Measurements from ENCODE around the gene ADAMTS3.
A peak's percentile ranks its signal among the peaks of the same experiment; 100 is the strongest.

Gene ADAMTS3

DNA sequence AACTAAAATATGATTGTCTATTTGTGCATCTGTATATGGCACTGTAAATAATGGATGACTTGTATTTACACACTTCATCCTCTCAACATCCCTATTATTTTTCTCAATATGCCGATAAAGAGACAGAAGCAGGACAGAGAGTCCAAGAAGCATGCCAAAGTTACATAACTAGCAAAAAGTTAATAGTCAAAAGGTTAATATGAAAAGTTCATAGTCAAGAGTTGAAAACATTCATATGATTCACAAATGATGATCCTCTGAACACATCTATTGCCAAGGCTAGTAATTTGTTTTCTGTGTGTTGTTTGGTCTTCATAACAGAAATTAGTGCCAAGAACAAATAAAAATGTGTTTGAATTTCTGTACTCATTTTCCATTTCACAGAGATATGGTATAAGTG is 231.0 kb downstream of the ADAMTS3 start:
- H2AFZ ChIP-seq (ENCODE audit: low read length), result no peak overlapping the region
- no peaks in the 10 kb centered on the region for H3K9me3 ChIP-seq (ENCODE audit: insufficient read depth, low read depth, low read length)
- H3K27me3 ChIP-seq (ENCODE audit: insufficient read depth, low read length, poor library complexity, severe bottlenecking), result no peaks in the 10 kb centered on the region
- no peak overlapping the region for H3K9ac ChIP-seq (ENCODE audit: low read depth, low read length, poor library complexity, severe bottlenecking)
- no peaks in the 10 kb centered on the region for H3K79me2 ChIP-seq (ENCODE audit: insufficient read depth, low read length)
- H3K36me3 ChIP-seq (ENCODE audit: insufficient read depth, low read length), result no peaks in the 10 kb centered on the region
- H3K4me1 ChIP-seq (ENCODE audit: insufficient read depth, low read length, poor library complexity, severe bottlenecking), result no peaks in the 10 kb centered on the region
- H3K4me2 ChIP-seq (ENCODE audit: low read depth, low read length, poor library complexity, severe bottlenecking), result no peak overlapping the region
- no peaks in the 10 kb centered on the region for H3F3A ChIP-seq (ENCODE audit: low read depth)
- no peak overlapping the region for H3K4me3 ChIP-seq (ENCODE audit: low read length, poor library complexity, severe bottlenecking)
- TF ChIP-seq, protein P1, sequence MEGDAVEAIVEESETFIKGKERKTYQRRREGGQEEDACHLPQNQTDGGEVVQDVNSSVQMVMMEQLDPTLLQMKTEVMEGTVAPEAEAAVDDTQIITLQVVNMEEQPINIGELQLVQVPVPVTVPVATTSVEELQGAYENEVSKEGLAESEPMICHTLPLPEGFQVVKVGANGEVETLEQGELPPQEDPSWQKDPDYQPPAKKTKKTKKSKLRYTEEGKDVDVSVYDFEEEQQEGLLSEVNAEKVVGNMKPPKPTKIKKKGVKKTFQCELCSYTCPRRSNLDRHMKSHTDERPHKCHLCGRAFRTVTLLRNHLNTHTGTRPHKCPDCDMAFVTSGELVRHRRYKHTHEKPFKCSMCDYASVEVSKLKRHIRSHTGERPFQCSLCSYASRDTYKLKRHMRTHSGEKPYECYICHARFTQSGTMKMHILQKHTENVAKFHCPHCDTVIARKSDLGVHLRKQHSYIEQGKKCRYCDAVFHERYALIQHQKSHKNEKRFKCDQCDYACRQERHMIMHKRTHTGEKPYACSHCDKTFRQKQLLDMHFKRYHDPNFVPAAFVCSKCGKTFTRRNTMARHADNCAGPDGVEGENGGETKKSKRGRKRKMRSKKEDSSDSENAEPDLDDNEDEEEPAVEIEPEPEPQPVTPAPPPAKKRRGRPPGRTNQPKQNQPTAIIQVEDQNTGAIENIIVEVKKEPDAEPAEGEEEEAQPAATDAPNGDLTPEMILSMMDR (conservative IDR thresholded peaks at IDR 0.05; ENCODE audit: low read length), result no peak
- no peak for TF ChIP-seq EZH2phosphoT487 (IDR thresholded peaks at IDR 0.05; ENCODE audit: borderline replicate concordance)
- H3K9me2 ChIP-seq (replicated peaks; ENCODE audit: low read depth, low read length), result no peaks in the 10 kb centered on the region
- H4K20me1 ChIP-seq (ENCODE audit: insufficient read depth, low read length, poor library complexity, severe bottlenecking), result no peaks in the 10 kb centered on the region

DNA sequence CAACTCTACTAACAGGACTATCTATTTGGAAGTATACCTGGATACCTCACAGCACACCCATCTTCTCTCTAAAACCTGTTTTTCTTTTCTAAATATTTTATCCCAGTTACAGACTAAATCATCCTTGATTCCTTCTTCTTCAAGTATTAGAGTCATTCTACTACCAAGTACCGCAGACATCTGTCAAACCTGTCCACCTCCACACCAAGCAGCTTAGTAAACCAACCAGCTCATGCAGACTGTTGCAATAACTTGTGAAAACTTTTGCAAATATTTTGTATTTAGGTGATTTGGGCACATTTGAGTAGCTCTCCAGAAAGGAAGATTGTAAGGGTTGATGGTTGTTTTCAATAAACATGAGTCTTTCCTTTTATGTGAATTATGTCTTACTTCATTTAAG is 238.6 kb downstream of the ADAMTS3 start:
- TF ChIP-seq, protein P1 (conservative IDR thresholded peaks at IDR 0.05; ENCODE audit: low read length), result no peak
- TF ChIP-seq EZH2phosphoT487 (IDR thresholded peaks at IDR 0.05; ENCODE audit: borderline replicate concordance), result no peak

DNA sequence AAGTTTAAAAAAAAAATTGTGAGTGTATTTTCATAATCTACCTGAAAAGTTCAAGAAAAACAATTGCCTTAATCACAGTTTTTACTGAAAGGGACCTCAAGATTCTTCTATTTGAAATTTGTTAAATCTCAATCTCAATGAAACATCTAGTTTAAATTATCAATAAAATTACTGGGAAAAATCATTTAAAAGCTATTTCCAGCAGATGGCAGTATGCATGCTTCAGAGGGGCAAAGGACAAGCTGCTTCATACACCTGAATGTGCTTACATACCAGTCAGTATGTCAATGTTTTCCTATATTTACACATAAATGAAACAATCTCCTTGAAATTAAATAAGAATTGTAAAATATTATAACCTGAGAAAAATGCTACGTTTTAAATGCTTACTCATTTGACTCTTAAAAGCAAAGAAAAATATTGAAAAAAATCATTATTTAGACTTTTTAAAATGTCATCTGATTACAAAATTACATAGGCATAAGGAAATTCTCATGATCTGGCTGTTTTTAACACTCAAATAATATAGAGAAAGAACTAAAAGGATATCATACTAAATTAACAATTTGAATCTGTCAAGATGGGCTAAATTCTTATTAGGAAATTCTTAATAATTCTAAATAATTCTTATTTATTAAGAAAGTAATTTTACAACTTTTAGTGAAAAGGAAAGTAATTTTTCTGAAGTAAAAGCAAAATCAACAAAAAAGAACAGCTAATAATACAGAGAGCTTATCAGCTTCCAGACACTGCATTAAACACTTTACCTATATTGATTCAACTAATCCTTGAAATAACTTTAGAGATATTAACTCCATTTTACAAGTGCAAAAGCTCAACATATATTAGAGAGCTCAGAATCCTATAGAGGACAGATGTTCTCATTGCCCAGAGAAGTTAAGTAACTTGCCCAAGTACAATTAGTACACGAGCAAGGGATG is 242.1 kb downstream of the ADAMTS3 start:
- Histone ChIP-seq H3K36me3 (ENCODE audit: insufficient read depth, low read length) (no peaks in the 10 kb centered on the region), H3K9me3 (ENCODE audit: insufficient read depth, low read depth, low read length) (no peaks in the 10 kb centered on the region), H3K4me1 (ENCODE audit: insufficient read depth, low read length, poor library complexity, severe bottlenecking) (no peaks in the 10 kb centered on the region), H3K9ac (ENCODE audit: low read depth, low read length, poor library complexity, severe bottlenecking) (no peak overlapping the region), H3K79me2 (ENCODE audit: insufficient read depth, low read length) (no peaks in the 10 kb centered on the region), H3F3A (ENCODE audit: low read depth) (no peaks in the 10 kb centered on the region), H3K9me2 (replicated peaks; ENCODE audit: low read depth, low read length) (no peaks in the 10 kb centered on the region), H2AFZ (ENCODE audit: low read length) (no peak overlapping the region), H3K27me3 (ENCODE audit: insufficient read depth, low read length, poor library complexity, severe bottlenecking) (no peaks in the 10 kb centered on the region), H3K4me3 (ENCODE audit: low read length, poor library complexity, severe bottlenecking) (no peak overlapping the region), H4K20me1 (ENCODE audit: insufficient read depth, low read length, poor library complexity, severe bottlenecking) (no peaks in the 10 kb centered on the region), H3K4me2 (ENCODE audit: low read depth, low read length, poor library complexity, severe bottlenecking) (no peak overlapping the region)
- TF ChIP-seq EZH2phosphoT487 (IDR thresholded peaks at IDR 0.05; ENCODE audit: borderline replicate concordance), result no peak
- TF ChIP-seq, protein P1 (conservative IDR thresholded peaks at IDR 0.05; ENCODE audit: low read length), result peak; percentile 77

More for the DNA sequence above, 238.6 kb downstream of the ADAMTS3 start:
- H3K9me3 ChIP-seq (ENCODE audit: insufficient read depth, low read depth, low read length), result no peaks in the 10 kb centered on the region
- no peak overlapping the region for H2AFZ ChIP-seq (ENCODE audit: low read length)
- no peaks in the 10 kb centered on the region for H3K79me2 ChIP-seq (ENCODE audit: insufficient read depth, low read length)
- no peaks in the 10 kb centered on the region for H3K27me3 ChIP-seq (ENCODE audit: insufficient read depth, low read length, poor library complexity, severe bottlenecking)
- H3K36me3 ChIP-seq (ENCODE audit: insufficient read depth, low read length), result no peaks in the 10 kb centered on the region
- no peak overlapping the region for H3K9ac ChIP-seq (ENCODE audit: low read depth, low read length, poor library complexity, severe bottlenecking)
- H4K20me1 ChIP-seq (ENCODE audit: insufficient read depth, low read length, poor library complexity, severe bottlenecking), result no peaks in the 10 kb centered on the region
- H3K9me2 ChIP-seq (replicated peaks; ENCODE audit: low read depth, low read length), result no peaks in the 10 kb centered on the region
- H3K4me1 ChIP-seq (ENCODE audit: insufficient read depth, low read length, poor library complexity, severe bottlenecking), result no peaks in the 10 kb centered on the region
- no peak overlapping the region for H3K4me2 ChIP-seq (ENCODE audit: low read depth, low read length, poor library complexity, severe bottlenecking)
- H3K4me3 ChIP-seq (ENCODE audit: low read length, poor library complexity, severe bottlenecking), result no peak overlapping the region
- no peaks in the 10 kb centered on the region for H3F3A ChIP-seq (ENCODE audit: low read depth)
